ENCODE data around the gene FAM170B.

Gene FAM170B

DNA sequence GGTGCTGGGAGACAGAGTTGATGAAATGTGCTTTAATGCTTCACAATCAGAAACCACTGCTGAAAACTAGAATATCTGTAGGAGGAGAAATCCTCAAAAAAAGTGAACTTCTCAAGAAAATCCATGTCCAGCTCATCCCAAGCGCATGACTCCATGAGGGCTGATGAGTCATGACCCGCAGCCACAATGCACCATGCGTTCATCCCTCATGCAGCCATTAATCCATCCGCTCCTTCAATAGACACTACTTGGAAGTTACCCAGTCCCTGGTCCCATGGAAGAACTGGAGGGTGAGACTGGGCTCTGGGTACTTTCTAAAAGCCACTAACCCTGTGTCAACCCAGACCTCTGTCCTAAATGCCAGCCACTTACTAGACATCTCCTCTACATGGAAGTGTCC lies 29.9 kb upstream of the FAM170B start:
- H3K4me3 ChIP-seq (ENCODE audit: control insufficient read depth in 1 of 7, extremely low read depth in 1 of 7, insufficient read depth in 4 of 7, low read depth in 2 of 7, low read length in 6 of 7) = no peak overlapping the region
- H3K4me1 ChIP-seq (ENCODE audit: control extremely low read depth in 1 of 4, control insufficient read depth in 4 of 4, insufficient read depth in 4 of 4, low read length in 3 of 4) = peaks cover 0 to 6% (median 3%) of the 10 kb centered on the region in 4 experiments
- WGBS (ENCODE audit: insufficient coverage) = no CpG with 5 or more reads among the region's 4 CpGs
- peaks cover 0 to 84% (median 0%) of the 10 kb centered on the region in 4 experiments for H3K36me3 ChIP-seq (ENCODE audit: control insufficient read depth in 4 of 4, insufficient read depth in 4 of 4, low read length in 3 of 4)
- H3K27me3 ChIP-seq (replicated peaks in 2 of 5; ENCODE audit: control insufficient read depth in 4 of 5, insufficient read depth in 5 of 5, low read length in 4 of 5) = no peaks in the 10 kb centered on the region
- no peak overlapping the region for H3K27ac ChIP-seq (ENCODE audit: insufficient read depth in 1 of 2, low read depth in 1 of 2, low read length in 2 of 2, poor library complexity in 1 of 2, severe bottlenecking in 2 of 2)
- ChIA-PET CTCF (interaction anchor here (0.6 to 5.1 kb wide), 23 partner anchors 9 to 507 kb away, joined by 3 to 52 read pairs (median 4); no protein-coding TSS in a partner anchor), POLR2A (no interaction called here)
- DNase-seq = no peak
- no peaks in the 10 kb centered on the region for H3K9me3 ChIP-seq (ENCODE audit: control extremely low read depth in 1 of 5, control insufficient read depth in 4 of 5, insufficient read depth in 2 of 5, low read depth in 1 of 5, low read length in 4 of 5)

DNA sequence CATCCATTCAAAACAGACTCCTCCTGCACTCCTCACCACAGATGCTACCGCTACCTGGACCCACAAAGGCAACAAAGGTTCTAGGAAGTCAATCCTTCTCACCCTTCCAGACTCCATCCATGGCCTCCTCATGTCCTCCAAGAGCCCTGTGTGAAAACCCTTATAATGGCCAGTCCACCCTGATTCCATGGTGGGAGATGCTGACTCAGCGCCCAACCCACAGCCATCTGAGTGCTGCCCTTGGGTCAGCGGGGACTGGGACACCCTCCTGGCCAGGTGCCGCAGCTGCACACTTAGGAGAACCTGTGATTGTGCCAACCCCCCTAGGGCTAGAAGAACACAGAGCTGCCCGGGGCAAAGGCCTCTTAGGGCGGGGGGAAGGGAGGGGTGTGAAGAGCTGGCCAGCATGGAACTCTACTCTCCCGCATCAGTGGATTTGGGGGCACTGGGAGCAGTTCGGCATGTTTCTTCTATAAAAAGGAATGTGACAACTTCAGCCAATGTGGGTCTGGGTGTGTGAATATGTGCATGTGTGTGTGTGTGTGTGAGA lies 29.0 kb upstream of the FAM170B start:
- 98% methylated on average over 6 of the region's 8 CpGs for WGBS (ENCODE audit: insufficient coverage)

DNA sequence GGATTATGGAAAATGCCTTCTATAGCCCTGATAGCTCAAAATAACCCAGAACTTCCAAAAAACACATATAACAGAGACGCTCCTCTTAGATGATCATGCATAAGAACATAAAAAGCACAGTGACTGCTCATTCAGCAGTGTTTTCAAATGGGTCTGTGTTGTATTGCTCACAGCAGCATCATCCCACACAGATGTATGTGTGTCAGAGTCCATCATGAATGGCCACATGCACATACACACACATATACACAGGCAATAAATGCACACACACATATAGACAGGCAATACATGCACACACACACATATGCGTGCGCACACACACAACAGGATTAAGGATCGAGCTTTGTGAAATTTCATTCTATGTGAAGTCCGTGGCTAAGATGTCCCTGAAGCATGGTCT lies 28.2 kb upstream of the FAM170B start:
- Histone ChIP-seq H3K36me3 (ENCODE audit: control insufficient read depth in 4 of 4, insufficient read depth in 4 of 4, low read length in 3 of 4) (peaks cover 0 to 74% (median 0%) of the 10 kb centered on the region in 4 experiments), H3K27me3 (replicated peaks in 2 of 5; ENCODE audit: control insufficient read depth in 4 of 5, insufficient read depth in 5 of 5, low read length in 4 of 5) (no peaks in the 10 kb centered on the region), H3K4me1 (ENCODE audit: control extremely low read depth in 1 of 4, control insufficient read depth in 4 of 4, insufficient read depth in 4 of 4, low read length in 3 of 4) (peaks cover 0 to 8% (median 3%) of the 10 kb centered on the region in 4 experiments), H3K4me3 (ENCODE audit: control insufficient read depth in 1 of 7, extremely low read depth in 1 of 7, insufficient read depth in 4 of 7, low read depth in 2 of 7, low read length in 6 of 7) (no peak overlapping the region), H3K9me3 (ENCODE audit: control extremely low read depth in 1 of 5, control insufficient read depth in 4 of 5, insufficient read depth in 2 of 5, low read depth in 1 of 5, low read length in 4 of 5) (no peaks in the 10 kb centered on the region), H3K27ac (ENCODE audit: insufficient read depth in 1 of 2, low read depth in 1 of 2, low read length in 2 of 2, poor library complexity in 1 of 2, severe bottlenecking in 2 of 2) (no peak overlapping the region)
- CTCF ChIA-PET = interaction anchor here (0.6 to 5.1 kb wide), 26 partner anchors 10 to 611 kb away, joined by 3 to 52 read pairs (median 4); partner anchors contain the start of gene TMEM273
- no peak for DNase-seq
- 97% methylated on average over 3 of the region's 5 CpGs for WGBS (ENCODE audit: insufficient coverage)
- POLR2A ChIA-PET = no interaction called here

More for the DNA sequence above, 29.0 kb upstream of the FAM170B start:
- POLR2A ChIA-PET = no interaction called here
- H3K36me3 ChIP-seq (ENCODE audit: control insufficient read depth in 4 of 4, insufficient read depth in 4 of 4, low read length in 3 of 4) = peaks cover 0 to 78% (median 0%) of the 10 kb centered on the region in 4 experiments
- CTCF ChIA-PET = interaction anchor here (0.6 to 5.1 kb wide), 16 partner anchors 9 to 612 kb away, joined by 3 to 52 read pairs (median 3); no protein-coding TSS in a partner anchor
- H3K27me3 ChIP-seq (replicated peaks in 2 of 5; ENCODE audit: control insufficient read depth in 4 of 5, insufficient read depth in 5 of 5, low read length in 4 of 5) = no peaks in the 10 kb centered on the region
- H3K4me1 ChIP-seq (ENCODE audit: control extremely low read depth in 1 of 4, control insufficient read depth in 4 of 4, insufficient read depth in 4 of 4, low read length in 3 of 4) = peaks cover 0 to 6% (median 3%) of the 10 kb centered on the region in 4 experiments
- H3K4me3 ChIP-seq (ENCODE audit: control insufficient read depth in 1 of 7, extremely low read depth in 1 of 7, insufficient read depth in 4 of 7, low read depth in 2 of 7, low read length in 6 of 7) = no peak overlapping the region
- no peak overlapping the region for H3K27ac ChIP-seq (ENCODE audit: insufficient read depth in 1 of 2, low read depth in 1 of 2, low read length in 2 of 2, poor library complexity in 1 of 2, severe bottlenecking in 2 of 2)
- H3K9me3 ChIP-seq (ENCODE audit: control extremely low read depth in 1 of 5, control insufficient read depth in 4 of 5, insufficient read depth in 2 of 5, low read depth in 1 of 5, low read length in 4 of 5) = no peaks in the 10 kb centered on the region
- DNase-seq = no peak

DNA sequence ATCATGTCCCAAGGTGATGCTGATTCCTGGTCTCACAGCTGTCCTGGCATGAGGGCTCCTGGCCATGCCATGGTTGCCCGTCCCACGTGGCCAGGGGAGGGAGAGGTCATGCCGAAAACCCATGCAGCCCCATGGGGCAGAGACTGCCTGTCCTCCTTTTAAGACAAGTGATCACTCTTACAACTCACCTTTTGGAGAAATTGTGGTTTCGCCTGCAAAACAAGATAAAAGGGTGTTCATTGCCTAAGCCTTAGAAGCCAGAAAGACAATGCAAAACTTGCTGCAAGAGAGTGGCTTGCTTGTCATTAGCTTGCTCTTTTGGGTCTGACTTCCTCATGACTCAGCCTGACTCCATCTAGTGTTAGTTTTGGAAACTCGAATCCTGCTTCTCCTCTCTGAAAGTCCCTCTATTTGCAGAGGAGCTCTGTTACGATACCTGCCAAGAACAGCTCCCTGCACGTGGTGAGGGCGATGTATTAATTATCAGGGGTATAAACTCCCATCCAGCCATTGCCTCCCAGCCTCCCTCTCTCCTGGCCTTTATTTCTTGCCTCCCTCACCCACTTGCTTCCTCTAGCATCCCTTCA lies 27.7 kb upstream of the FAM170B start:
- H3K36me3 ChIP-seq (ENCODE audit: control insufficient read depth in 4 of 4, insufficient read depth in 4 of 4, low read length in 3 of 4) = peaks cover 0 to 74% (median 0%) of the 10 kb centered on the region in 4 experiments
- H3K27ac ChIP-seq (ENCODE audit: insufficient read depth in 1 of 2, low read depth in 1 of 2, low read length in 2 of 2, poor library complexity in 1 of 2, severe bottlenecking in 2 of 2) = no peak overlapping the region
- 52% methylated on average over 7 of the region's 8 CpGs for WGBS (ENCODE audit: insufficient coverage)
- CTCF ChIA-PET = interaction anchor here (0.6 to 5.1 kb wide), 28 partner anchors 9 to 568 kb away, joined by 3 to 52 read pairs (median 3); partner anchors contain the start of gene TMEM273
- no peaks in the 10 kb centered on the region for H3K9me3 ChIP-seq (ENCODE audit: control extremely low read depth in 1 of 5, control insufficient read depth in 4 of 5, insufficient read depth in 2 of 5, low read depth in 1 of 5, low read length in 4 of 5)
- H3K4me1 ChIP-seq (ENCODE audit: control extremely low read depth in 1 of 4, control insufficient read depth in 4 of 4, insufficient read depth in 4 of 4, low read length in 3 of 4) = peaks cover 0 to 9% (median 3%) of the 10 kb centered on the region in 4 experiments
- H3K4me3 ChIP-seq (ENCODE audit: control insufficient read depth in 1 of 7, extremely low read depth in 1 of 7, insufficient read depth in 4 of 7, low read depth in 2 of 7, low read length in 6 of 7) = no peak overlapping the region
- DNase-seq = peak; percentile 64 to 85 (median 78)
- POLR2A ChIA-PET = no interaction called here
- H3K27me3 ChIP-seq (replicated peaks in 2 of 5; ENCODE audit: control insufficient read depth in 4 of 5, insufficient read depth in 5 of 5, low read length in 4 of 5) = no peaks in the 10 kb centered on the region

DNA sequence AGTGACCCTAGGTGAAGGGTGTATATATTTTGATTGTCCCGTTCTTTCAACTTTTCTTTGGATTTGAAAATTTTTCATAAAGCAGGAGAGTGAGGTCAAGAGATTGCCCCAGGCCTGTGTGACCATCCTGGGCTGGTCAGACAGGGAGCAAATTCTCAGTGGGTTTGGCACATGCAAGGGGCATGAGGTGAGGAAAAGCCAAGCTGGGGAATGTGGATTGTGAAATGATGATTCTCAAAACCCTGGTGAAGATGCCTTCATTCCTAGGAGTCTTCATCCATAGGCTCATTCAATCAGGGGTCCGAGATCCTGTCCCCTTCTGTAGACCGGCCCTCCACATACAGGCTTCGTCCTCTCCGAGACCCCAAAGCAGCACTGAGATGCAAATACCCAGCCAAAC lies 27.0 kb upstream of the FAM170B start:
- peaks cover 0 to 74% (median 0%) of the 10 kb centered on the region in 4 experiments for H3K36me3 ChIP-seq (ENCODE audit: control insufficient read depth in 4 of 4, insufficient read depth in 4 of 4, low read length in 3 of 4)
- WGBS (ENCODE audit: insufficient coverage) = 100% methylated on average over 5 of the region's 5 CpGs
- H3K9me3 ChIP-seq (ENCODE audit: control extremely low read depth in 1 of 5, control insufficient read depth in 4 of 5, insufficient read depth in 2 of 5, low read depth in 1 of 5, low read length in 4 of 5) = no peaks in the 10 kb centered on the region
- peaks cover 0 to 9% (median 3%) of the 10 kb centered on the region in 4 experiments for H3K4me1 ChIP-seq (ENCODE audit: control extremely low read depth in 1 of 4, control insufficient read depth in 4 of 4, insufficient read depth in 4 of 4, low read length in 3 of 4)
- no peak for DNase-seq
- H3K27me3 ChIP-seq (replicated peaks in 2 of 5; ENCODE audit: control insufficient read depth in 4 of 5, insufficient read depth in 5 of 5, low read length in 4 of 5) = no peaks in the 10 kb centered on the region
- ChIA-PET POLR2A (no interaction called here), CTCF (interaction anchor here (0.9 to 5.1 kb wide), 7 partner anchors 9 to 522 kb away, joined by 3 to 52 read pairs (median 7); no protein-coding TSS in a partner anchor)
- no peak overlapping the region for H3K27ac ChIP-seq (ENCODE audit: insufficient read depth in 1 of 2, low read depth in 1 of 2, low read length in 2 of 2, poor library complexity in 1 of 2, severe bottlenecking in 2 of 2)
- no peak overlapping the region for H3K4me3 ChIP-seq (ENCODE audit: control insufficient read depth in 1 of 7, extremely low read depth in 1 of 7, insufficient read depth in 4 of 7, low read depth in 2 of 7, low read length in 6 of 7)

DNA sequence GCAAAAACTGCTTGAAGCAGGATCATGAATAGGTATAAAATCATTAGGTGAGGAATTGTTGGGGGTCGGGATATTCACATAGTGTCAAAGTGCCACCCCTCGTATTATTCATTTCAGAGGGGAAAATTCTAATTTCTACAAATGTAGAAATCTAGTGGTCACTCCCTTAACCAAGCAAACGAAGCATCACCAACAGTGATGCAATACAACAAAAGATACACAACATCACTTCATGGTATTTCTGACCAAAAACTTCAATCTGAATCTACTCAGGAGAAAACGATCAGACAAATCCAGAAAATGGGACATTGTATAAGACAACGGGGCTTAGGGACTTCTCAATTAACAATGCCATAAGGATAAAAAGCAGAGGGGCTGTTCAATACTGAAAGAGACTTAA lies 26.3 kb upstream of the FAM170B start:
- WGBS (ENCODE audit: insufficient coverage) = 100% methylated on average over 3 of the region's 5 CpGs
- H3K4me3 ChIP-seq (ENCODE audit: control insufficient read depth in 1 of 7, extremely low read depth in 1 of 7, insufficient read depth in 4 of 7, low read depth in 2 of 7, low read length in 6 of 7) = no peak overlapping the region
- H3K27ac ChIP-seq (ENCODE audit: insufficient read depth in 1 of 2, low read depth in 1 of 2, low read length in 2 of 2, poor library complexity in 1 of 2, severe bottlenecking in 2 of 2) = no peak overlapping the region
- ChIA-PET CTCF (no interaction called here), POLR2A (no interaction called here)
- no peaks in the 10 kb centered on the region for H3K9me3 ChIP-seq (ENCODE audit: control extremely low read depth in 1 of 5, control insufficient read depth in 4 of 5, insufficient read depth in 2 of 5, low read depth in 1 of 5, low read length in 4 of 5)
- DNase-seq = no peak
- peaks cover 0 to 9% (median 3%) of the 10 kb centered on the region in 4 experiments for H3K4me1 ChIP-seq (ENCODE audit: control extremely low read depth in 1 of 4, control insufficient read depth in 4 of 4, insufficient read depth in 4 of 4, low read length in 3 of 4)
- H3K36me3 ChIP-seq (ENCODE audit: control insufficient read depth in 4 of 4, insufficient read depth in 4 of 4, low read length in 3 of 4) = peaks cover 0 to 74% (median 0%) of the 10 kb centered on the region in 4 experiments
- no peaks in the 10 kb centered on the region for H3K27me3 ChIP-seq (replicated peaks in 2 of 5; ENCODE audit: control insufficient read depth in 4 of 5, insufficient read depth in 5 of 5, low read length in 4 of 5)

DNA sequence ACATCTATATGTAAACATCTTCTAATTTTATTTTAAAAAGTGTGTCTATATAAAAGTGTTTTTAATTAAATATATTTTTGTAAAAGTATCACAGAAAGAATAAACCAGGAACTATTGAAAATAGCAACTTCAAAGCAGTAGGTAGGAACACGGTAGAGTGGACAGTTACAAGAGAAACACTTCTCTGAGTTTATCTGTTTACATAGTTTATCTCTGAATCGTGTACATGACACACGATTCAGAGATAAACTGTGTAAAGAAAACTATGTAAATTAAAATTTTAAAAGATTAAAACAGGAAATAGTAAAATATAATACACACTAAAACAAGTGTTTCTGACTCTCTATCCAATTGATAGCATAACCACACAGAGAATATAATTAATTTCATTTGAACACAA lies 25.1 kb upstream of the FAM170B start:
- ChIA-PET POLR2A (no interaction called here), CTCF (interaction anchor here (1.4 kb wide), 1 partner anchor 501 kb away, joined by 6 read pairs; no protein-coding TSS in a partner anchor)
- Histone ChIP-seq H3K36me3 (ENCODE audit: control insufficient read depth in 4 of 4, insufficient read depth in 4 of 4, low read length in 3 of 4) (peaks cover 0 to 65% (median 0%) of the 10 kb centered on the region in 4 experiments), H3K9me3 (ENCODE audit: control extremely low read depth in 1 of 5, control insufficient read depth in 4 of 5, insufficient read depth in 2 of 5, low read depth in 1 of 5, low read length in 4 of 5) (no peaks in the 10 kb centered on the region), H3K4me1 (ENCODE audit: control extremely low read depth in 1 of 4, control insufficient read depth in 4 of 4, insufficient read depth in 4 of 4, low read length in 3 of 4) (peaks cover 0 to 9% (median 3%) of the 10 kb centered on the region in 4 experiments), H3K4me3 (ENCODE audit: control insufficient read depth in 1 of 7, extremely low read depth in 1 of 7, insufficient read depth in 4 of 7, low read depth in 2 of 7, low read length in 6 of 7) (no peak overlapping the region), H3K27ac (ENCODE audit: insufficient read depth in 1 of 2, low read depth in 1 of 2, low read length in 2 of 2, poor library complexity in 1 of 2, severe bottlenecking in 2 of 2) (no peak overlapping the region), H3K27me3 (replicated peaks in 2 of 5; ENCODE audit: control insufficient read depth in 4 of 5, insufficient read depth in 5 of 5, low read length in 4 of 5) (no peaks in the 10 kb centered on the region)
- DNase-seq = no peak
- no CpG with 5 or more reads among the region's 3 CpGs for WGBS (ENCODE audit: insufficient coverage)

All from common myeloid progenitor, CD34-positive (primary cell).